ENCODE measurements around the gene PRR22.

Gene PRR22

GRCh38 chr19:5784581-5785147 is at the start of gene PRR22:
Gene PRR22 (minus strand): TSS chr19:5784746. CDS start chr19:5784660, 86 bp downstream.
- DNase-seq: no peak

GRCh38 chr19:5832527-5833216 is 48.1 kb upstream of the PRR22 start:
- no peak for DNase-seq

- DNase-seq: no peak
Observed at GRCh38 chr19:5832061-5832460, 47.5 kb upstream of the PRR22 start.

- no peak for DNase-seq
Observed at GRCh38 chr19:5831159-5831558, 46.6 kb upstream of the PRR22 start.

- no peak for DNase-seq
Observed at GRCh38 chr19:5829567-5830310, 45.2 kb upstream of the PRR22 start.

- DNase-seq: no peak
Observed at GRCh38 chr19:5828661-5829566, 44.4 kb upstream of the PRR22 start.

GRCh38 chr19:5827891-5828660 is 43.5 kb upstream of the PRR22 start:
- peak; percentile 58 for DNase-seq

- DNase-seq: no peak
Observed at GRCh38 chr19:5827342-5827890, 42.9 kb upstream of the PRR22 start.

GRCh38 chr19:5826531-5827341 is 42.2 kb upstream of the PRR22 start:
- DNase-seq: no peak

- no peak for DNase-seq
Observed at GRCh38 chr19:5825178-5825577, 40.6 kb upstream of the PRR22 start.

GRCh38 chr19:5824751-5825150 is 40.2 kb upstream of the PRR22 start:
- no peak for DNase-seq

GRCh38 chr19:5823579-5824281 is 39.2 kb upstream of the PRR22 start:
- DNase-seq: no peak

GRCh38 chr19:5822181-5822844 is 37.8 kb upstream of the PRR22 start:
- no peak for DNase-seq

GRCh38 chr19:5821521-5822180 is 37.1 kb upstream of the PRR22 start:
- DNase-seq: no peak

- no peak for DNase-seq
Observed at GRCh38 chr19:5820785-5821184, 36.2 kb upstream of the PRR22 start.

- DNase-seq: no peak
Observed at GRCh38 chr19:5818594-5818993, 34.0 kb upstream of the PRR22 start.

GRCh38 chr19:5817218-5817617 is 32.7 kb upstream of the PRR22 start:
- DNase-seq: no peak

GRCh38 chr19:5814852-5815246 is 30.3 kb upstream of the PRR22 start:
- no peak for DNase-seq

- no peak for DNase-seq
Observed at GRCh38 chr19:5814123-5814851, 29.7 kb upstream of the PRR22 start.

All from SIG-M5 (cell line).